GM11168 (cell line): ENCODE data around the gene PEMT.
"Not testable (repeated sequence)": the region's sequence is repeated elsewhere in the genome, so short reads cannot be mapped to it uniquely, and the experiment has no call there.

ENCODE experiments used
- in situ Hi-C: fragments of 300-500 bp; cut with MboI; formaldehyde crosslinking; loops from one replicate; pipeline ENCODE4 v1.12.0; 2022; ENCODE audit warnings: low sequenced_read_pairs; ENCODE audit not compliant: unreplicated experiment

The PEMT gene

DNA sequence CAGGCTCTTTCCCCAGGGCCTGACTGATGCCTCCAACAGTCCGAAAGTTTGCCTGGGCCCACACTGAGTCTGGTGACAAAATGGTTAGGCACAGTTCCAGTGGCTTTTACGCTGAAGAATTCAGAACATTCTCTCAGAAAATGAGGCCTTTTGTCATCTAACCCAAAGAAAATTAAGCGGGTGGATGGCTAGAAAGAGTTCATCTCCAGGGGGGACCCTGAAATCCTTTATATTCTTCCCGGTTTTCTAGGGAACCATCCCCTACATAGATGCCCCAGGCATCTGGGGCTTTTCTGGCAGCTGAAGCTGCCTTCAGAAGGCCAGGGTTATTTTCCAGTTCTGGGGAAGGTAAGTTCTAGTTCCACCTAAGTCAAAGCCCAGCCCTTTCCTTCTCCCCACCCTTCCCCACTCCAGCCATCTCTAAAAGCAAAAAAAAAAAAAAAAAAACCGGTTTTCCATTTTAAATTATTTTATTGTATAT lies 97.5 kb downstream of the PEMT start:
- in situ Hi-C loops = no loop called here

GRCh38 chr17:17493249-17493985 lies 98.1 kb downstream of the PEMT start:
- in situ Hi-C loops = no loop called here

DNA sequence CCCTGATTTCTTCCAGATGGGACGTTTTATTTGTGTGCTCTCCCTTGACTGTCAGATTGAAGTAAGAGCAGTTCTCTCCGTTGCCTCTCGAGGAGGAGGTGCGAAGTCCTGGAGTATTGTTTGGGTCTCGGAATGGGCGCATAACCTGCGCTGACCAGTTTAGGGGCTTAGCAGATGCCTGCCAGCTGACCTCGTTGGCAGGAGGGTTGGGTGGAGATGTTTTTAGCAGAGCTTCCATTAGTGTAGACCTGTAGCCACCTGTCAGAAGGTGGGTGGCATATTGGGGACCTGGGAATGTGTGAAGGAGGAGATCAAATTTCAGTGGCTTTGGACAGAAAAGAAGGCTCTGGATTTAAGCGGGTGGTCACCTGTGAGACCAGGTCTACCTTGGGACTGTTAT lies 98.9 kb downstream of the PEMT start:
- in situ Hi-C loops = no loop called here

GRCh38 chr17:17492085-17492484 lies 99.4 kb downstream of the PEMT start:
- in situ Hi-C loops = no loop called here

GRCh38 chr17:17491546-17491988 lies 99.9 kb downstream of the PEMT start:
- in situ Hi-C loops = no loop called here

DNA sequence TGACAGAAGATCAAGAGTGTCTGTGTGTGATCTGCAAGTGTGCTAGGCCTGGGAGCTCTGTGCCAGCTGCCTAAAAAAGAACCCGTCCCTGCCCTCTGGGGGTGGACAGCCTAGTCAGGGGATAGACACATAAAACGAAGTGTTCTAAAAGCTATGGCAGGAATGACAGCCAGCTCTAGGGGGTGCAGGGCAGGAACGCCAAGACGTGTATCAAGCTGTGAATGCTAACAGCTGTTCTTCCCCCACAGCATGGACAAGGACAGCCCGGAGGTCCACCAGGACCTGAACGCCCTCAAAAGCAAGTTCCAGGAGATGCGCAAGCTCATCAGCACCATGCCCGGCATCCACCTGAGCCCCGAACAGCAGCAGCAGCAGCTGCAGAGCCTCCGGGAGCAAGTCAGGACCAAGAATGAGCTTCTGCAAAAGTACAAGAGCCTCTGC lies 100.5 kb downstream of the PEMT start:
- in situ Hi-C loops = no loop called here

GRCh38 chr17:17487998-17488397 lies 103.5 kb downstream of the PEMT start:
- in situ Hi-C loops = no loop called here

DNA sequence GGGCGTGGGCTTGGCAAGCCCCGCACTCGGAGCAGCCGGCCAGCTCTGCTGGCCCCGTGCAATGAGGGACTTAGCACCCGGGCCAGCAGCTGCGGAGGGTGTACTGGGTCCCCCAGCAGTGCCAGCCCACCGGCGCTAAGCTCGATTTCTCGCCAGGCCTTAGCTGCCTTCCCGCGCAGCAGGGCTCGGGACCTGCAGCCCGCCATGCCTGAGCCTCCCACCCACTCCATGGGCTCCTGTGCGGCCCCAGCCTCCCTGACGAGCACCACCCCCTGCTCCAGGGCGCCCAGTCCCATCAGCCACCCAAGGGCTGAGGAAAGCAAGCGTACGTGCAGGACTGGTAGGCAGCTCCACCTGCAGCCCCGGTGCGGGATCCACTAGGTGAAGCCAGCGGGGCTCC lies 105.1 kb downstream of the PEMT start:
- in situ Hi-C loops = not testable (repeated sequence)

GRCh38 chr17:17485420-17485819 lies 106.1 kb downstream of the PEMT start:
- in situ Hi-C loops = no loop called here

- in situ Hi-C loops = no loop called here
Observed at GRCh38 chr17:17484451-17484899, 107.0 kb downstream of the PEMT start.

DNA sequence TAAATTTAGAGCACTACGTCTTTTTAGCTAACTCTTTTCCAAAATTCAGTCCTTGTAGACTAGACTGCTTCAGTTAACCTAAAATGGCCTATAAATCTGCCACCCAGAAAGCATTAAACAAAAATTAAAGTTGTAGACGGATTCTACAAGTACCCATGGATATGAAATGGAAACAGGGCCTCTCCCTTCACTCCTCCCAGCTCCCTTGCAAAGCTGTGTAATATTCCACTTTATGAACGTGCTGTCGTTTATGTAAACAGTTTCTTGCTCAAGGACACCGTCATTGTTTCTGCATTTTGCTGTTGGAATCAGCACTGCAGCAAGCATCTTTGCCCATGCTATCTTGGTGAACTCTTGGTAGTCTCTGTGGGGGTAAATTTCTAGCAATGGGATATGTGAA lies 109.6 kb downstream of the PEMT start:
- in situ Hi-C loops = no loop called here

GRCh38 chr17:17480593-17481148 lies 110.8 kb downstream of the PEMT start:
- in situ Hi-C loops = no loop called here

DNA sequence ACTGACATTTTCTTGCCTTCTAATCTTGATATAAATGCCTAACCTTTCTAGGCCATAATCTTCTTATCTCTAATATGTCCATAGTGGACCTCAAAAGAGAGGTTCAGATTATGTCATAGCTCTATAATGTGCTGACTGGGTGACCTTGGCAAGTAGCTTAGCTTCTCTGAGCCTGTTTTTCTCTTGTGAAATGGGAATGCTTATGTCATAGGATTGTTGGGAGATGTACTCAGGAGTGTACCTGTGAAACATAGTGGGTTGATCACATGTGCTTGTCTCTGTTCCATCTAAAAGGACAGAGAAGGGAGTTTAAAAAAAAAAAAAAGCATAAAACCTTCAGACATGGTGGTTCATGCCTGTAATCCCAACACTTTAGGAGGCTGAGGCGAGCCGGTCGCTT lies 112.3 kb downstream of the PEMT start:
- in situ Hi-C loops = no loop called here

DNA sequence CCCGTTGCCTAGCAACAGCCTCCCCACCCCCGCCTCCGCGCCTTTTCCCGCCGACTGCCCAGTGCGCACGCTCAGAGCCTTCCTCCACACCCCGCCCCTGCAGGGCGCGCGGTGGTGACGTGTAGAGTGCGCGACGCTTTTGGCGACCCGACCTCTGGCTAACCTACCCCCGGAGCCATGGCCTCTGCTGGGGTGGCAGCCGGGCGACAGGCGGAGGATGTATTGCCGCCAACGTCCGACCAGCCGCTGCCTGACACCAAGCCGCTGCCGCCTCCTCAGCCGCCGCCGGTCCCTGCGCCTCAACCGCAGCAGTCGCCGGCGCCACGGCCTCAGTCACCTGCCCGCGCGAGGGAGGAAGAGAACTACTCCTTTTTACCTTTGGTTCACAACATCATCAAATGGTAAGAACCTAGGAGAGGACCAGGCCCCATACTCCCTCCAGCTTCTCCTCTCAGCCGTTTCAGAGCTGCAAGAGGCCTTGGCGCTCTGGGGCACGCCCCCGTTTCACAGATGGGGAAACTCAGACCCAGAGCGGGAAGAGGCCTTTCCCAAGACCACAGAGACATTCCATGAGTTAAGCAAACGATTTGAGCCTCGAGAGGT lies 114.5 kb downstream of the PEMT start, which contains the start of gene MED9:
Gene MED9 (plus strand): TSS at position 136 of the 603 bp plus-strand sequence. CDS start 42 bp downstream, at position 178.
- in situ Hi-C loops = no loop called here

- in situ Hi-C loops = no loop called here
Observed at GRCh38 chr17:17474341-17474740, 117.2 kb downstream of the PEMT start.

DNA sequence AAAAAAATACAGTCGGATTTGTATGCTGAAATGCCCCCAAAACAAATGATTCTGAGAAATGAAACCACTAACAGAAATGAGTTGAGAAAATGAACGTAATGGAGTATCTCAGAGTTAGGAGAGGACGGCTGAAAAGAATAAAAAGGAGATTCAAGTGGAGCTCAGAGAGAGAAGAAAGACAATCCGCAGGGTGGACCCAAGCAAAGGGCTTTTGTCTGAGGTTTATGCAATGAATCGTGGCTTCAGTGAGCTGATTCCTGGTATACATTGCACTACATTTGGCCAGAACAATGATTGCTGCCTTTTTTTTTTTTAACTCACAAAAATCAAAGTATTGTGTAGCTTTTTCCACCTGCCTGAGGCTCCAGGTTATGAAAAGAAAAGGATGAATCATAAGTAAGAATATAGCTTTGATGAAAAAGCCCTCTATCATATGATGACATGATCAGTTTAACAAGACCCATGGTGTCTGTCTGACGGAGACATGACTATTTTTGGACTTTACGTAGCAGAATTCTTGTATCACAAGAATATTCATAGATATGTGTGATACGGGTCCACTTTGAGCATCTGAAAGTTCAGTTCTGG lies 119.1 kb downstream of the PEMT start:
- in situ Hi-C loops = no loop called here

- in situ Hi-C loops = no loop called here
Observed at GRCh38 chr17:17469996-17470395, 121.5 kb downstream of the PEMT start.

DNA sequence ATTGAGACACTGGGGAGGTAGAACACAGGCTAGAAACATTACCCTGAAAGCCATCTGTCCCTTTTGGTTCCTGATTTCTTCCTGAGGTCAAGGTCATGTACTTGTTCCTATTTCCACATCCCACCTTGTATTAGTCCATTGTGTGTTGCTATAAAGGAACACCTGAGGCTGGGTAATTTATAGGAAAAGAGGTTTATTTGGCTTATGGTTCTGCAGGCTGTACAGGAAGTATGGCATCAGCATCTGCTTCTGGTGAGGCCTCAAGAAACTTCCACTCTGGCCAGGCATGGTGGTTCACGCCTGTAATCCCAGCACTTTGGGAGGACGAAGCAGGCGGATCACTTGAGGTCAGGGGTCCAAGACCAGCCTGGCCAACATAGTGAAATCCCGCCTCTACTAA lies 122.2 kb downstream of the PEMT start:
- in situ Hi-C loops = no loop called here

- in situ Hi-C loops = no loop called here
Observed at GRCh38 chr17:17468217-17469010, 123.1 kb downstream of the PEMT start.

GRCh38 chr17:17467720-17468119 lies 123.8 kb downstream of the PEMT start:
- in situ Hi-C loops = no loop called here
